ENCODE measurements around the gene WDR4. TPM values are rescaled to one million over a fixed set of nuclear protein-coding genes. Genes with fewer than 3 reads are reported as not detected.
"Not testable (repeated sequence)": the region's sequence is repeated elsewhere in the genome, so short reads cannot be mapped to it uniquely, and the experiment has no call there.

WDR4 gene
- total and polyA plus RNA-seq, 10 of the 15 experiments (the other 5 are each of a cell fraction or from before 2014, with no cell fraction given) = 2.1 to 45.3 (median 18.7) TPM

- no peak for TF ChIP-seq REST (IDR thresholded peaks at IDR 0.05; ENCODE audit: low read depth, low read length)
- TF ChIP-seq SUPT20H (IDR thresholded peaks at IDR 0.05; ENCODE audit: borderline replicate concordance, control insufficient read depth, low read depth, low read length) = no peak
- TF ChIP-seq SIN3A (IDR thresholded peaks at IDR 0.05; ENCODE audit: low read depth, low read length) = no peak
- 0 out of 2 replicates have a peak, but pooled peaks have one; percentile 25 for TF ChIP-seq IKZF1 (conservative IDR thresholded peaks at IDR 0.05)
- TF ChIP-seq MEF2B (IDR thresholded peaks at IDR 0.05; ENCODE audit: partially characterized antibody, poor library complexity, severe bottlenecking) = no peak
- TF ChIP-seq SMC3 (IDR thresholded peaks at IDR 0.05; ENCODE audit: borderline replicate concordance, low read length) = peak; percentile 44; the same call in 1 of the 2 replicates
Measured at GRCh38 chr21:42833439-42833815, 45.9 kb downstream of the WDR4 start (continued).

- CTCF ChIA-PET; SMC1A ChIA-PET (ENCODE audit: uncharacterized antibody, unreplicated experiment): not testable (repeated sequence)
Measured at GRCh38 chr21:42832321-42832630, 47.1 kb downstream of the WDR4 start.

More at GRCh38 chr21:42832321-42832630, 47.1 kb downstream of the WDR4 start:
- ATAC-seq; H2AFZ ChIP-seq (ENCODE audit: control insufficient read depth, low read depth, low read length); in situ Hi-C loops (cut with MboI); POLR2A ChIA-PET; H3K9ac ChIP-seq (ENCODE audit: control insufficient read depth, insufficient read depth, low read length); H3K9me3 ChIP-seq (replicated peaks; ENCODE audit: control insufficient read depth, insufficient read depth, low read length); H3K36me3 ChIP-seq (ENCODE audit: control insufficient read depth in 2 of 2, insufficient read depth in 2 of 2, low read length in 1 of 2); H3K27ac ChIP-seq (ENCODE audit: control insufficient read depth, insufficient read depth); H3K4me2 ChIP-seq (ENCODE audit: control insufficient read depth, insufficient read depth); BruUV-seq (replicated peaks); H3K27me3 ChIP-seq (replicated peaks in 1 of 2; ENCODE audit: control insufficient read depth in 2 of 2, insufficient read depth in 2 of 2, low read length in 1 of 2); intact Hi-C loops (cut with micrococcal nuclease; ENCODE audit: unreplicated experiment); DNase-seq (ENCODE audit: low read depth, low spot score); H4K20me1 ChIP-seq (ENCODE audit: control insufficient read depth, insufficient read depth); FAIRE-seq; H3K4me1 ChIP-seq (ENCODE audit: control insufficient read depth, insufficient read depth, low read length); H3K79me2 ChIP-seq (ENCODE audit: control insufficient read depth, insufficient read depth, low read length); H3K4me3 ChIP-seq: not testable (repeated sequence)
- 67% methylated on average over 4 of the region's 4 CpGs for WGBS (ENCODE audit: insufficient coverage, insufficient replicate concordance, low lambda C conversion rate, missing lambda C conversion rate)
- RAD21 ChIA-PET (ENCODE audit: unreplicated experiment) = interaction anchor here (1.1 kb wide), 1 partner anchor 241 kb away, joined by 3 read pairs; no protein-coding TSS in a partner anchor
